ENCODE data around the gene DHRS7B.

DHRS7B gene

DNA sequence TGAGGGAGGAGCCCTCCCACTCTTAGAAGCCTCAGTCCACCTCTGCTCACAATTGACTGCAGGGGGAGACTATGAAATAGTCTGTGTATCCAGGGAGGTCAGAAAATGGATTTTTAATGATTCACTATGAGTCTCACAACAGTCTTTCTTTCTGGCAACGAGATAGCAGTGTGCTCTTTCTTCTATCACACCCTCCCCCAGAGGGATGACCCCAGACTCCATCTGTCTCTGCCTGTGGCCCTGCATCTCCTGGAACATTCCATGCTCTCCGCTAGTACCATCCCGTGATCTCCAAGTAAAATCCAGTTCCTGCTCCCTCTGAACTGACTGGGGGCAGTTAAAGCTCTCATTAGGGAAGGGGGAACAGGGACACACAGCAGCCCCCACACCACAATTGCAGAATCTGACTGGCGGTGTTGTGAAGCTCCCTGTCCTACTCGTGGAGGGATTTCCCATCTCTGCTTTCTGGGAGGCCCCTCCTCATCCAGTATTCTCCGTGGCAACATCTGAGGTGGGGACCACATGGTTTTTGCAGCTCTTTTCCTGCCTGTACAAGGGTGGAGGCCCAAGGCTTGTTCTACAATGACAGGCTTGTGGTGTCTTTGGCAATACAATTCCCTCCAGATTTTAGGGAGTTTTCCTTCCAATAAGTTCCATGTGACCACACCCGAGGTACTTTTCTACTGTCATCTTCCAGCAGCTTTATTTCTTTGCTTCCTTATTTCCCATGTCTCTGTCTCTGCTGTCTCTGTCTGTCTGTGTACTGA is 107.0 kb downstream of the DHRS7B start:
- no peak overlapping the region for H3K4me3 ChIP-seq (ENCODE audit: low read depth, low read length)

DNA sequence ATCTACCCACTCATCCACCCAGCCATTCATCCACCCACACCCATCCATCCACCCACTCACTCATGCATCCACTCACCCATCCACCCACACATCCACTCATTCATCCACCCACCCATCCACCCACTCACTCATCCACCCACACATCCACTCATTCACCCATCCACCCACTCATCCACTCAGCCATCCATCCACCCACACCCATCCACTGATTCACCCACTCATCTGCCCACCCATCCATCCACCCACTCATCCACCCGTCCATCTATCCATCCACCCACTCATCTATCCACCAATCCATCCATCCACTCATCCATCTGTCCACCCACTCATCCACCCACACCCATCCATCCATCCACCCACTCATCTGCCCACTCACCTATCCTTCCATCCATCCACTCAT is 109.2 kb downstream of the DHRS7B start:
- H3K4me3 ChIP-seq (ENCODE audit: low read depth, low read length): no peak overlapping the region

DNA sequence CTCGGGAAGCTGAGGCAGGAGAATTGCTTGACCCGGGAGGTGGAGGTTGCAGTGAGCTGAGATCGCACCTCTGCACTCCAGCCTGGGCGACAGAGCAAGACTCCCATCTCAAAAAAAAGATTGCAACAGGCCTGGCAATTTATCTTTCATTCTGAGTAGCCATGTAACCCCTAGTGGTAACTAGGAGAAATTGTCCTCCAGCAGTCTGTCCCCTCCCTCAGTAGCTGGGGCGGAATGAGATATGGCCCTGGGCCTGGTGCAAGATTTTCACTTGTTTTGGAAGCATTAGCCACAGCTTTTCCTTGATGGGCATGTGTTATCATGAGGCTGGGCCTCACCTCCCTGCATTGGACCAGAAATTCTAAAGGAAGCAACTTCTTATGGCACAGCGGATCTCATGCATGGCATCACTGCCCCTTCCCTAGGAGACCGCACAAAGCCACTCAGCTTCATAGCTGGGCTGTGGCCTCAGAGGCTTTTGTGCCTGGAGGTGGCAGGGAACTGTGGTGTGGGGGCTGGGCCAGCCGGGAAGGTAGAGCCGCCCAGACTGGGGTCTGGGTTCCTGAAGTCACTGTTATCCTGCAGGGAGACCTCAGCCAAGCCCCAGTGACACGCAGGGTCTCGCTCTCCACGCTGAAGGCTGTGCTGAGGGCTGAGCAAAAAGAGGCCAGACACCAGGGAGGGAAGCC is 113.1 kb downstream of the DHRS7B start:
- no peak overlapping the region for H3K4me3 ChIP-seq (ENCODE audit: low read depth, low read length)

DNA sequence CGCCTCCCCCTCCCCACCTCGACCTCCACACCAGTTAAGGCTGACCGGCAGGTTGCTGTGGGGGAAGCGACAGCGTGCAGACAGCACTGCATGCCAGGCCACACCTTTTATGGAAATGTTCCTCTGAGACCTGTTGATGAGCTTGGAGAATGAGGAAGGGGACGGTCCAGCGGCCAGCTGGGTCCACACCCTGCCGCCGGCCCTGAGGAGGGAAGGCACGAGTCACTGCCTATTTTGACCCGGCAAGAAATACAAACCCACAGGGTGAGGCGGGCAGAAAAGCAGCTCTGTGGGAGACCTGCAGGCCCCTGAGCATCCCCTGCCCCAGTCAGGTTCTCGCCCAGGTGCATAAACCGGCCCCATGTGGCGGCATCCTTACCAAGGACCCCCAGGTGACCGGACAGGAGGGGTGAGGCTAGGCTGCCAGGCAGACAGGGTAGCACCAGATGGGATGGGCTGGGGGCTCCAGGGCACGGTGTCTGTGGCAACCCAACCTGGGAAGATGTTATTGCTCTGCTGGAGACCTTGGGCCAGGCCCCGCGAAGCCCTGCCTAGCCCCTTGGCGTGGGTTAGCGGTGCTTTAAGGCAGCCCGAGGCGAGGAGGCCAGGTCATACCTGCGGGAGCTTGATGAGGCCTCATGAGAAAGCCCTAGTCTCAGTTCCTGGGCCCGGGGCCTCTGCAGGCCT is 113.7 kb downstream of the DHRS7B start:
- H3K4me3 ChIP-seq (ENCODE audit: low read depth, low read length): no peak overlapping the region

Measured in iPS-11a (cell line).